Choroid plexus epithelial cell (primary cell): ENCODE measurements around the gene KCNQ5.

Source experiments
- DNase-seq: peaks from one replicate; pipeline ENCODE4 v3.0.0-alpha.2; 2010; ENCODE audit warnings: low read depth
- H3K4me3 ChIP-seq: 2 replicates; pipeline ENCODE4 v1.5.1; 2011; ENCODE audit warnings: low read depth, mild to moderate bottlenecking, control low read depth, low read length, moderate library complexity
- CTCF ChIP-seq: conservative IDR thresholded peaks from 2 replicates; pipeline ENCODE4 v1.5.1; 2011; ENCODE audit warnings: low read depth, mild to moderate bottlenecking, control low read depth, inconsistent platforms, low read length, moderate library complexity

KCNQ5 gene

GRCh38 chr6:73083886-73084285 lies 462.0 kb downstream of the KCNQ5 start:
- no peak for DNase-seq
- no peak overlapping the region for H3K4me3 ChIP-seq
- TF ChIP-seq CTCF = no peak

- no peak for TF ChIP-seq CTCF
- no peak for DNase-seq
- no peak overlapping the region for H3K4me3 ChIP-seq
Measured at GRCh38 chr6:73085443-73085871, 463.6 kb downstream of the KCNQ5 start.

- no peak for TF ChIP-seq CTCF
- no peak for DNase-seq
- no peak overlapping the region for H3K4me3 ChIP-seq
Measured at GRCh38 chr6:73086726-73087125, 464.9 kb downstream of the KCNQ5 start.

GRCh38 chr6:73088138-73088813 lies 466.4 kb downstream of the KCNQ5 start:
- no peak for TF ChIP-seq CTCF
- no peak for DNase-seq
- H3K4me3 ChIP-seq = no peak overlapping the region

- H3K4me3 ChIP-seq = no peak overlapping the region
- DNase-seq = no peak
- TF ChIP-seq CTCF = no peak
Measured at GRCh38 chr6:73104921-73105320, 483.1 kb downstream of the KCNQ5 start.

GRCh38 chr6:73107016-73107415 lies 485.2 kb downstream of the KCNQ5 start:
- no peak for DNase-seq
- H3K4me3 ChIP-seq = no peak overlapping the region
- no peak for TF ChIP-seq CTCF

- DNase-seq = no peak
- no peak for TF ChIP-seq CTCF
- H3K4me3 ChIP-seq = no peak overlapping the region
Measured at GRCh38 chr6:73108949-73109348, 487.1 kb downstream of the KCNQ5 start.
